NT2/D1 (cell line): ENCODE measurements around the gene TNS3.

Experiments
- SUZ12 ChIP-seq: IDR thresholded peaks from 2 replicates; pipeline ENCODE4 v1.6.1; 2011; ENCODE audit not compliant: insufficient read length, insufficient read depth; ENCODE audit errors: extremely low read depth
- YY1 ChIP-seq: IDR thresholded peaks from 2 replicates; pipeline ENCODE4 v1.6.1; 2011; ENCODE audit not compliant: insufficient read length, insufficient read depth

DNA sequence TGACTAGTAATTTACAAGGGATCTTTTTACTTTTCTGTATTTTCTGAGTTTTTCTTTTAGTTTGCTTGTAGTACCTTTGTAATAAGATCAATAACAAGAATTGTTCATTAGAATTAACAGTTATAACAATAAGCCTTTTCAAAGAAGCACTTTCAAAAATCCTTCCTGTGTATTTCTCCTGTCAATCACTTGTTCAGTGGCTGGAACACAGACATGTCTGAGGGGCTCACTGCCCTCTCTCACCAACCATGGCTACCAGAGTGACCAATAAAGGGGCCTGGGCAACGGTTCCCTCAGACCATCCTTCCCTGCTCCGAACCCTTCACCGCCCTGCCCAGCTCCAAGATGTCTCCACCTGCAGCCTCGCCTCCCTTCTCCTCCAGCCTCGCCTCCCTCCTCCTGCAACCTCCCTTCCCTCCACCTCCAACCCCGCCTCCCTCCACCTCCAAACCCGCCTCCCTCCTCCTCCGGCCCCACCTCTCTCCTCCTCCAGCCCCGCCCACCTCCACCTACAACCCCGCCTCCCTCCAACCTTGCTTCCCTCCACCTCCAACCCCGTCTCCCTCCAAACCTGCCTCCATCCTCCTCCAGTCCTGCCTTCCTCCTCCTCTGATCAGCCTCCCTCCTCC, 353.4 kb downstream of the TNS3 start:
- TF ChIP-seq YY1, result no peak
- TF ChIP-seq SUZ12, result no peak
